GM21825 (cell line): Measurements from ENCODE around the gene KIAA1755.

Source experiments
- ATAC-seq: cut with Tn5 transposase; IDR thresholded peaks from one replicate; pipeline ENCODE4 v1.9.1; 2021; ENCODE audit warnings: mild to moderate bottlenecking, moderate library complexity; ENCODE audit not compliant: unreplicated experiment

KIAA1755 gene

GRCh38 chr20:38260378-38261053 is at the start of gene KIAA1755:
Gene KIAA1755, minus strand, starts transcription at chr20:38260735. Its CDS starts 235 bp downstream, at chr20:38260500.
- ATAC-seq, result no peak

GRCh38 chr20:38308447-38308846 is 47.9 kb upstream of the KIAA1755 start:
- ATAC-seq, result no peak

- no peak for ATAC-seq
Observed at GRCh38 chr20:38308047-38308438, 47.5 kb upstream of the KIAA1755 start.

GRCh38 chr20:38307371-38308046 is 47.0 kb upstream of the KIAA1755 start:
- ATAC-seq, result no peak

GRCh38 chr20:38306379-38306778 is 45.8 kb upstream of the KIAA1755 start:
- ATAC-seq, result no peak

GRCh38 chr20:38305541-38305940 is 45.0 kb upstream of the KIAA1755 start:
- no peak for ATAC-seq

GRCh38 chr20:38304845-38305447 is 44.4 kb upstream of the KIAA1755 start:
- ATAC-seq, result no peak

- no peak for ATAC-seq
Observed at GRCh38 chr20:38303908-38304379, 43.4 kb upstream of the KIAA1755 start, which contains the start of gene BPI. Gene BPI, plus strand, starts transcription at chr20:38304156. Its CDS starts 68 bp downstream, at chr20:38304224.

- ATAC-seq, result no peak
Observed at GRCh38 chr20:38302786-38303185, 42.3 kb upstream of the KIAA1755 start.

- no peak for ATAC-seq
Observed at GRCh38 chr20:38301309-38301708, 40.8 kb upstream of the KIAA1755 start.

GRCh38 chr20:38300438-38300837 is 39.9 kb upstream of the KIAA1755 start:
- no peak for ATAC-seq

GRCh38 chr20:38299963-38300362 is 39.4 kb upstream of the KIAA1755 start:
- no peak for ATAC-seq

- ATAC-seq, result no peak
Observed at GRCh38 chr20:38298768-38299288, 38.3 kb upstream of the KIAA1755 start.

GRCh38 chr20:38297916-38298674 is 37.6 kb upstream of the KIAA1755 start:
- ATAC-seq, result no peak

GRCh38 chr20:38296433-38296832 is 35.9 kb upstream of the KIAA1755 start:
- no peak for ATAC-seq

- no peak for ATAC-seq
Observed at GRCh38 chr20:38295811-38296210, 35.3 kb upstream of the KIAA1755 start.

GRCh38 chr20:38294076-38294591 is 33.6 kb upstream of the KIAA1755 start:
- ATAC-seq, result no peak

- ATAC-seq, result no peak
Observed at GRCh38 chr20:38293491-38294065, 33.0 kb upstream of the KIAA1755 start.

- no peak for ATAC-seq
Observed at GRCh38 chr20:38291966-38292365, 31.4 kb upstream of the KIAA1755 start.
